ENCODE measurements around the gene MCTP2.

The MCTP2 gene

DNA sequence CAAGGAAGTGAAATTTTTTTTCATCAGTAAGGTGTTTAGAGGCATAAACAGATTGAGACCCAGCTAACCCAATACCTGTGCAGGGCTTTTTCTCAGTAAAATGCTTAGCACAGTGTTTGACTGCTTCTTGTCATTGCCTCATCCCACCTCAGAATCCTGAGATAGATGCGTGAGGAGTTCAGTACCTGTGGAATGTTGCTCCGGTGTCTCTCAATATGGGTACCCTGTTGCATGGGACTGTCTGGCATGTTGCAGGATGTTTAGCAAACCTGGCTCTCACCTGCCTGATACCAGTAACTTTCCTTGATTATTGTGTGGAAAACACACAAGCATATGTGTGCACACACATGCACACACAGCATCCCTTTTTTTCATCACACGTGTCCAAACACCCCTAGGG, 128.4 kb downstream of the MCTP2 start:
- DNase-seq, result no peak

DNA sequence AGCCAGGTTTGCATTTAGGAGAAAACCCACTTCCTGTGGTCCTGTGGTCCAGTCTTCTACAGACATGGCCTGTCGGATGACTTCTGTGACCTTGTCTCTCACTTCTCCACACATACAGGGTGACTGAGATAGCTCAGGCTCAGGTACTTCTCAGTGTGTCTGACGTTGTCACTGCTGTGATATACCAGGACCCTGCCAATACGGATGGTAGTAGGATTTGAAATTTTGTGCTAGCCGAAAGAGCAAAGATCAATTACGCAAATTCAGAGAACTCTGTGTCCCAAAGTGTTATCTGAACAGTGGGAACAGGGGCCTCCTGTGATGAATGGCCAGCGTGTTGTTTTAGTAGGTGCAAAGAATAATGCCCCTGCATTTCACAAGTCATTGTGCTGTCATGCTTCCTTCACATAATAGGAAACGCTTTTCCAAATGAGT, 128.9 kb downstream of the MCTP2 start:
- no peak for DNase-seq

- DNase-seq, result no peak
Measured at GRCh38 chr15:94362385-94363092, 131.2 kb downstream of the MCTP2 start.

DNA sequence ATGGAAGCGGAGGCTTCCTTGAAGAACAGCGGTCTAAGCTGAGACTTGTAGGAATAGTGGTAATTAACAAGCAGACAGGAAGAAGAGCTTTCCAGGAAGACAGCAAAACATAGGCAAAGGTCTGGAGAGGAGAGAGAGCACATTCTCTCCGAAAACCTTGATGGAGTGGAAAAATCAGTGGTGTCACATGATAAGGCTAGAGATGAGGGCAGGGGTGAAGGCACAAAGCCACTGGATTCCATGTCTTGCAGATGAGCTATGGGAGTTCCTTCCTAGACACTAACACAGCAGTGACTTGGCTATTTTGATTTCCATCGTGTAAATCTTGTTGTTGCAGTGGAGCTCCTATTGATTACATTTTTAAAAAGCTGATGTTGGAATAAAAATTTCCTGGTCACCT, 132.0 kb downstream of the MCTP2 start:
- no peak for DNase-seq

DNA sequence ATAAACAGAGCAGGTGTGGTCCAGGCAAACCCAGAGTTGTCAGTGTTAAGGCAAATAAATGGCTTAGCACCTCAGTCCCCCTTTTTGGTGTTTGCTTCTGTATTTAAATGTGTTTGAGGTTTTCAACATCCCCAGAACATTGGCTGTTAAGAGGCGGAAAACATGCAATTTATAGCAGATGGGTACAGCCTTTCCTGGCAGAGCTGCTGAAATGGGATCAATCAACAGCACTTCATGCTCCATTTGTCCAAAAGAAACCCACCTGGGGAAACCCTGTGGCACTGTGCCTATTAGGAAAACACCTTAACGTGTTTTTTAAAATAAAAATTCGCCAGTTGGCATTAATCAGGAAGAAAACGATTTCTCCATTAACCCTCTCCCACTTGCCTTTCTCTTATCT, 135.4 kb downstream of the MCTP2 start:
- no peak for DNase-seq

- DNase-seq, result no peak
Measured at GRCh38 chr15:94367726-94368535, 136.6 kb downstream of the MCTP2 start.

- no peak for DNase-seq
Measured at GRCh38 chr15:94370206-94370935, 139.0 kb downstream of the MCTP2 start.

- DNase-seq, result no peak
Measured at GRCh38 chr15:94370936-94371285, 139.6 kb downstream of the MCTP2 start.

DNA sequence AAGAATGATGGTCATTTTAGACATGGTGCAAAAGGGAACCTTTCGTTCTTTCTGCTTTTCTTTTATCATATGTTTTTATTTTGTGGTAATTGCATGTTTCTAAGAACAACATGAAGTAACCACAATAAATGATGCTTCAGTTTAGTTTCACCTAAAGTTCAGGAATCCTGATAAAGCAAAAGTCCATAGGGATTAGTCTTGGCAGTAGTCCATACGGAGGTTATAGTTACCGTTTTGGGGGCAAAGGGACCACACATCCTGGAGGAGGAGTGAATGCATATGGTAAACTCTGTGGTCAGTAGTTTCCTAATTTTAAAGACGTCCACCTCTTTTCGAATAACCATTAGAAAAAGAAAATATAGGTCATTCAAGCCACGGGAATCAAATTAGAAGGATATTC, 141.5 kb downstream of the MCTP2 start:
- no peak for DNase-seq

GRCh38 chr15:94375997-94376396, 144.6 kb downstream of the MCTP2 start:
- DNase-seq, result no peak

- no peak for DNase-seq
Measured at GRCh38 chr15:94379986-94380385, 148.6 kb downstream of the MCTP2 start.

GRCh38 chr15:94380798-94381197, 149.4 kb downstream of the MCTP2 start:
- DNase-seq, result no peak

GRCh38 chr15:94381384-94381783, 150.0 kb downstream of the MCTP2 start:
- DNase-seq, result no peak

GRCh38 chr15:94383041-94383440, 151.7 kb downstream of the MCTP2 start:
- no peak for DNase-seq

DNA sequence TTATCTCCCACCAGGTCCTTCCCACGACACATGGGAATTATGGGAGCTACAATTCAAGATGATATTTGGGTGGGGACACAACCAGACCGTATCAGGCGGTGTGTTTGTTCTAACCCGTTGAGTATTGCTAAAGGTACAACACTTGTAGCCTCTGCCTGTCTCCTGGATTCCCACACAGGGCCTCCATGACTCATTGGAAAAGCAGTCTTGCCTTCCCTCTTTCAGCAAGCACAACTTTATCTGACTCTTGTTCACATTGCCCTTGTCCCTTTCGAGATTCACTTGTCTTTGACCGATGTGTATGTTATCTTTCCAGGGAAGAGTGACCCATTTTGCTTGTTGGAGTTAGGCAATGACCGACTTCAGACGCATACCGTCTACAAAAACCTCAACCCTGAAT, 152.3 kb downstream of the MCTP2 start:
- no peak for DNase-seq

DNA sequence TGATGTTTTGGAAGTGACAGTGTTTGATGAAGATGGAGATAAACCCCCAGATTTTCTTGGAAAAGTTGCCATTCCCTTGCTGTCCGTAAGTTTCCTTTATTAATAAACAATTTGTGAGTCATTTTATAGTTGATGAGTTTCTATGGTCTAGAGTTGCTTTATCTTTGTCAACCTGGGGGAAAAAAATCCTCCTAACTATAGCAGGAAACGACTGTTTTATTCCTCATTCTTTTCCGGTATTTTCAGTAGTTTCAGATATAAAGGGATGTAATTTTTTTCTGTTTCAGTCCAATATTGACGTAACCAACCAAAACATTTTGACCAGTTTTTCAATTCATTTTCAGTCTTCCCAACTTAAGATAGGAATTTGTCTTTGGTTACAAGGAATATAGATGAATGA, 154.1 kb downstream of the MCTP2 start:
- DNase-seq, result no peak

- no peak for DNase-seq
Measured at GRCh38 chr15:94386351-94386750, 155.0 kb downstream of the MCTP2 start.

DNA sequence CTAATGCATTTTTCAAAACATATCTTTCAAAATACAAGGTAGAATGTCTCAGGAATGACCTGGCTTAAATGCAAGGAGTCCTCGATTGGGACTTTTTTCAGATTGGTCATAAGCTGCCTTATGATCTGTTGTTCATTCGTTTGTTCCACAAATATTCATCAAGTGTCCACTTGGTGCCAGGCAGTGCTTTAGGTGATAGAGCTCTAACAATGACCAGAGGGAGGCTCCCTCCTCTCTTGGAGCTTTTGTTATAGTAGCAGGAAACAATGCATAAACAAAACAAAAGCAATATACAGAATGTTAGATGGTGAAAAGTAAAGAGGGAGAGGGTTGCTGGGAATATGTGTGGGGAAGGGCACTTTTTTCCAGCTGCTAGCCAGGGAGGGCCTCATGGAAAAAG, 156.1 kb downstream of the MCTP2 start:
- no peak for DNase-seq

DNA sequence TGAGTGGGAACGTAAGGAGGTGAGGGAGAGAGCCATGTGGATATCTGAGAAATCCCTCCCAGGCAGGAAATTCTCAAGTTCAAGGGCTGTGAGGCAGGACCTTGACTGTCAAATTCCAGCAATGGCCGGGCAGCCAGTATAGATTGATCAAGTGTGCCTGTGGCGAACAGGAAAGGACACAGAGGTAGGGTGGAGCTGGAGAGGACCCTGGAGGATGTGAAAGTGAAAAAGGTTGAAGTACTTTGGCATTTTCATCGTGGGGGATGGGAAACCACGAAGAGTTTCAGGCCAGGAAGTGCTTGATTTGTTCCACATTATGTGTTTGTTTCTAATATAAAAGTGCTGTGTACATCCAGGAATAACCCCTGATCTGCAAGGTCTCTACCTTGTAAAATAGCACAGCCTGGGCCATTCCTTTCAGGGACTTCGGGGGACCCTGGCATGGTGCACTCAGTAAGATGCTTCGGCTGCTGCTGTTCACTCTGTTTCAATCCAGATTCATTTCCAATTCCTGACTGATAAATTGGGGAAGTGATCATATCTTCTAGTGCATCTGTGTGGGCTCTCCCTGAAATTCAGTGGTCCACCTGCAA, 156.6 kb downstream of the MCTP2 start:
- no peak for DNase-seq

DNA sequence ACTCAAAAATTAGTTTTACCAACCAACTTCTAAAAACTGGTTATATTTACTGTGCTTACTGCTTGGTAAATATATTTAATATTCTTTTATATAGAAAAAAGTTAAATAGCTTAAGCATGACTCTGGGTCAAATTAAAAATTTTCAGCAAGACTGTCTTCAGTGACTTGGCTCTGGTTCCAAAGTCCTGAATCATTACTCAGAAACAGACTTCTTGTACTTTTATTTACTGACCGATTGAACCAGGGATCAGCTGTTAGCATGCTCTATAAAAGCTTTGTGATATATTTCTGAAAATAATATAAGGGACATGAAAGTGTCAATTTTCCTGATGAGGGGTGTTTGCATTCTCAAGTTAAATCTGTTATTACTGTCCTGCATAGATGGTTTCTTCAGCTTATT, 164.3 kb downstream of the MCTP2 start:
- DNase-seq, result no peak

DNA sequence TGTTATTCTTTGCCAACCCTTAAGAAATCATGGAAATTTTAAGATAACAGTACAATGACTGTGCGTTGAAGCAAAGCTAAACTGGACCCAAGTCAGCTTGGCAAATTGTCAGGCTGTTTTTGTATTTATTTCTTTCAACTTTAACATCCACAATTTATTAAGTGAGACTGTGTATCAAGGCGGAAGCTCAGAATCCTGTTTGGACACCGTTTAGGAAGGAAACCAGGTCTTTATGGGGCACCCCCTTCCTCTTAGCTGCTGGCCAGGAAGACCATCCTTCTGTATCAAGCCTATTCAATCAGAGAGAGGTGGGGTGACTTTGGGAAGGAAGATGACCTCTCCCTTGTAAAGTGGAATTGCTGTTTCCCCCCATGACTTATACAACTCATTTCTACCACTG, 166.0 kb downstream of the MCTP2 start:
- no peak for DNase-seq

DNA sequence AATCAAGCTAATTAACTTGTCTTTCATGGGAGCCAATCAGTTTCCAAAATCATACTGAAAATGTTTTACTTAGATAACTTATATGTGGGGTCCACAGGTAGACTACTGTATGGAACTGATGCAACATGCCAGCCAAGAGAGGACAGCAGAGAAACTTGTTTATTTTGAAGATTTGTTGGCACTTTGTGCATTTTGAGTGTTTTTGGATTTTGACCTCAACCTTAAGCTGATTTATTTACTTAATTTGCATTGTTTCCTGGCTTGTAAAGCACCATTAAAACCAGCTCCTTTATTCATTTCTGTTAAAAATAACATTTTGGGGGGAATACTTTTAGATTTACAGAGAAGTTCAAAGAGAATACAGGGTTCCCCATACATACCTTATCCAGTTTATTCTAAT, 166.6 kb downstream of the MCTP2 start:
- DNase-seq, result no peak

- DNase-seq, result no peak
Measured at GRCh38 chr15:94400526-94401298, 169.4 kb downstream of the MCTP2 start.
